CD4-positive, alpha-beta T cell treated with Interleukin-15 for 4 hours (primary cell): ENCODE results near the gene MARCKS.

Experiments used
- DNase-seq: peaks from one replicate; pipeline ENCODE4 v3.0.0-alpha.2; 2020; ENCODE audit warnings: low spot score

The MARCKS gene

GRCh38 chr6:113856625-113857555 is at the start of gene MARCKS:
Gene MARCKS (plus strand): TSS chr6:113857345. CDS start chr6:113857746, 401 bp downstream.
- no peak for DNase-seq

GRCh38 chr6:113809826-113810225 is 47.3 kb upstream of the MARCKS start:
- DNase-seq = no peak

- DNase-seq = no peak
These were observed 44.0 kb upstream of the MARCKS start for GRCh38 chr6:113813142-113813541.

- no peak for DNase-seq
These were observed 38.6 kb upstream of the MARCKS start for GRCh38 chr6:113818578-113818977.

- DNase-seq = no peak
These were observed 37.8 kb upstream of the MARCKS start for GRCh38 chr6:113819169-113819830.

- no peak for DNase-seq
These were observed 36.4 kb upstream of the MARCKS start for GRCh38 chr6:113820761-113821160.

- no peak for DNase-seq
These were observed 35.7 kb upstream of the MARCKS start for GRCh38 chr6:113821445-113821844.

GRCh38 chr6:113823916-113824315 is 33.2 kb upstream of the MARCKS start:
- DNase-seq = no peak

GRCh38 chr6:113824411-113824810 is 32.7 kb upstream of the MARCKS start:
- DNase-seq = no peak

- no peak for DNase-seq
These were observed 32.3 kb upstream of the MARCKS start for GRCh38 chr6:113824866-113825265.

GRCh38 chr6:113825781-113826180 is 31.4 kb upstream of the MARCKS start:
- DNase-seq = no peak

GRCh38 chr6:113828984-113829695 is 28.0 kb upstream of the MARCKS start:
- DNase-seq = no peak

GRCh38 chr6:113829696-113830045 is 27.5 kb upstream of the MARCKS start:
- DNase-seq = no peak

GRCh38 chr6:113830140-113830539 is 27.0 kb upstream of the MARCKS start:
- DNase-seq = no peak

- DNase-seq = no peak
These were observed 23.6 kb upstream of the MARCKS start for GRCh38 chr6:113833537-113833936.

GRCh38 chr6:113837170-113837569 is 20.0 kb upstream of the MARCKS start:
- no peak for DNase-seq

- DNase-seq = no peak
These were observed 15.0 kb upstream of the MARCKS start for GRCh38 chr6:113842165-113842564.

- DNase-seq = no peak
These were observed 13.6 kb upstream of the MARCKS start for GRCh38 chr6:113843500-113844073.

GRCh38 chr6:113846577-113846976 is 10.6 kb upstream of the MARCKS start:
- DNase-seq = no peak

GRCh38 chr6:113847447-113847846 is 9.7 kb upstream of the MARCKS start:
- DNase-seq = no peak

- no peak for DNase-seq
These were observed 8.9 kb upstream of the MARCKS start for GRCh38 chr6:113848280-113848679.

- DNase-seq = no peak
These were observed 8.3 kb upstream of the MARCKS start for GRCh38 chr6:113848811-113849210.
